HG02678 (cell line): ENCODE measurements around the gene ALDH1A2.
"Not testable (repeated sequence)": the region's sequence is repeated elsewhere in the genome, so short reads cannot be mapped to it uniquely, and the experiment has no call there.

Source experiments
- ATAC-seq: cut with Tn5 transposase; IDR thresholded peaks from one replicate; pipeline ENCODE4 v1.9.1; 2021; ENCODE audit warnings: mild to moderate bottlenecking, moderate library complexity; ENCODE audit not compliant: unreplicated experiment

The ALDH1A2 gene

GRCh38 chr15:58069008-58069407, 3.5 kb upstream of the ALDH1A2 start:
- no peak for ATAC-seq

- no peak for ATAC-seq
These were observed 744 bp upstream of the ALDH1A2 start for GRCh38 chr15:58066042-58066867.

- no peak for ATAC-seq
These were observed 499 bp downstream of the ALDH1A2 start for GRCh38 chr15:58064980-58065444.

- ATAC-seq = no peak
These were observed 1.2 kb downstream of the ALDH1A2 start for GRCh38 chr15:58064082-58064979.

- no peak for ATAC-seq
These were observed 1.9 kb downstream of the ALDH1A2 start for GRCh38 chr15:58063614-58064013.

- ATAC-seq = no peak
These were observed 2.5 kb downstream of the ALDH1A2 start for GRCh38 chr15:58062983-58063382.

GRCh38 chr15:58062175-58062574, 3.3 kb downstream of the ALDH1A2 start:
- no peak for ATAC-seq

GRCh38 chr15:58060575-58060974, 4.9 kb downstream of the ALDH1A2 start:
- ATAC-seq = no peak

- ATAC-seq = no peak
These were observed 6.8 kb downstream of the ALDH1A2 start for GRCh38 chr15:58058729-58059128.

GRCh38 chr15:58058073-58058472, 7.4 kb downstream of the ALDH1A2 start:
- ATAC-seq = no peak

GRCh38 chr15:58057559-58057958, 8.0 kb downstream of the ALDH1A2 start:
- ATAC-seq = no peak

- no peak for ATAC-seq
These were observed 9.5 kb downstream of the ALDH1A2 start for GRCh38 chr15:58056015-58056414.

- no peak for ATAC-seq
These were observed 12.0 kb downstream of the ALDH1A2 start for GRCh38 chr15:58053315-58054153.

GRCh38 chr15:58052334-58052733, 13.2 kb downstream of the ALDH1A2 start:
- ATAC-seq = no peak

GRCh38 chr15:58049520-58050227, 15.8 kb downstream of the ALDH1A2 start:
- no peak for ATAC-seq

- no peak for ATAC-seq
These were observed 17.2 kb downstream of the ALDH1A2 start for GRCh38 chr15:58048261-58048660.

GRCh38 chr15:58047149-58047548, 18.4 kb downstream of the ALDH1A2 start:
- no peak for ATAC-seq

- ATAC-seq = no peak
These were observed 19.0 kb downstream of the ALDH1A2 start for GRCh38 chr15:58046467-58046866.

- not testable (repeated sequence) for ATAC-seq
These were observed 20.1 kb downstream of the ALDH1A2 start for GRCh38 chr15:58045376-58045775.

GRCh38 chr15:58044551-58044950, 21.0 kb downstream of the ALDH1A2 start:
- ATAC-seq = no peak
